ENCODE results near the gene FKBP15.
"Not testable (repeated sequence)": the region's sequence is repeated elsewhere in the genome, so short reads cannot be mapped to it uniquely, and the experiment has no call there.

The FKBP15 gene

DNA sequence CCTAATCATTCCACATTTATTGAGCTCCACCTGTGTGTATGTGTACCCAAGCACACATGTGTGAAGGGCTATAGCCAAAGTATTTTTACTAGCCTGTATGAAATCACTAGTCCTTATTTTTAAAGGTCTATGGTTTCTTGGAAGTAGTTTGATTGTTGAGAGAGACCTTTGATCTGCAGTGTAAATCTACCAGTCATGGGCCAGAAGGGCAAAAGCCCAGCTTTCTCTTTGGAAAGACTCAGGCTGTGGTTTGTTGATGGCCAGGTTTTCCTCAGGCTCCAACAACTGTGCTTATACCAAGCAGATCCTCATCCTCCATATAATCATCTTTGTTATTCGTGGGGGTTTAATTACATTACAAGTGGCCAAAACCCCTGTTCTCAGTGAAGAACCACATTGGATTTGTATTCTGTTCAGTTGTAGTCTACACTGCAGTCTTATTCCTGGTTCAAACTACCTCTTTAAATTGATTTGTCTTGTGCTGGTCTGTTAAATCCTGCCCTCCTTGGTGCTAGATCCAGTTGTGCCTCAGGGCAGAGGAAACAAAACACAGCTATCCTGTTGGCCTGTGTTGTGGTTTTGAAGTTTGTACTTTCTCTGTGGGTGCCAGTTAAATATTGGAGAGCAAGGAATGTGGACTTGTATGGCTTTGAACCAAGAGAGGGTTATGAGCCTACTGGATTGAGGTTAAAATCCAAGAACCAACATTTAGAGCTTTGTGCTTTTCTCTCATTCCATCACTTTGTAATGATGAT, 41.0 kb upstream of the FKBP15 start:
- H3K4me3 ChIP-seq (ENCODE audit: low read depth, low read length), result no peak overlapping the region
- TF ChIP-seq, protein P1, sequence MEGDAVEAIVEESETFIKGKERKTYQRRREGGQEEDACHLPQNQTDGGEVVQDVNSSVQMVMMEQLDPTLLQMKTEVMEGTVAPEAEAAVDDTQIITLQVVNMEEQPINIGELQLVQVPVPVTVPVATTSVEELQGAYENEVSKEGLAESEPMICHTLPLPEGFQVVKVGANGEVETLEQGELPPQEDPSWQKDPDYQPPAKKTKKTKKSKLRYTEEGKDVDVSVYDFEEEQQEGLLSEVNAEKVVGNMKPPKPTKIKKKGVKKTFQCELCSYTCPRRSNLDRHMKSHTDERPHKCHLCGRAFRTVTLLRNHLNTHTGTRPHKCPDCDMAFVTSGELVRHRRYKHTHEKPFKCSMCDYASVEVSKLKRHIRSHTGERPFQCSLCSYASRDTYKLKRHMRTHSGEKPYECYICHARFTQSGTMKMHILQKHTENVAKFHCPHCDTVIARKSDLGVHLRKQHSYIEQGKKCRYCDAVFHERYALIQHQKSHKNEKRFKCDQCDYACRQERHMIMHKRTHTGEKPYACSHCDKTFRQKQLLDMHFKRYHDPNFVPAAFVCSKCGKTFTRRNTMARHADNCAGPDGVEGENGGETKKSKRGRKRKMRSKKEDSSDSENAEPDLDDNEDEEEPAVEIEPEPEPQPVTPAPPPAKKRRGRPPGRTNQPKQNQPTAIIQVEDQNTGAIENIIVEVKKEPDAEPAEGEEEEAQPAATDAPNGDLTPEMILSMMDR (IDR thresholded peaks at IDR 0.05; ENCODE audit: control insufficient read depth, extremely low read depth, insufficient read depth), result no peak
- DNase-seq (ENCODE audit: low read depth), result no peak

DNA sequence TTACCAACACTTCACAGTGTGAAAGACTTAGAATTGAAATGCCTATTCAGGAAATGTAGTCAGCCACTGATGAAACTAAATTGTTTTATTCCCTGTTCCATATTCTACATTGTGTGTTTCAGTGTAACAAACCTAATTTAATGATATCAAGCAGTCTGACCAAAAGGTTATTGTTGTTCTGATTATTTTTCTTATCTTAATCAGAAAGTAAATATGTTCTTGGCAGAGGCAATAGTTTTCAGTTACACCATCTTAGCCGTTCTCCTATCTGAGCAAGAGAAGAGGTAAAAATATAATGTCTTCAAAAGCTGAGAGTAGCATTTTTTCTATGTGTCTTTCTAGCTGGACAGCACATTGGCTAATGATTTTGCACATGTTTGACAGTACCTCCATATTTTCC, 37.2 kb upstream of the FKBP15 start:
- peak; percentile 62 for DNase-seq (ENCODE audit: low read depth)
- H3K4me3 ChIP-seq (ENCODE audit: low read depth, low read length), result no peak overlapping the region
- TF ChIP-seq, protein P1 (IDR thresholded peaks at IDR 0.05; ENCODE audit: control insufficient read depth, extremely low read depth, insufficient read depth), result no peak

DNA sequence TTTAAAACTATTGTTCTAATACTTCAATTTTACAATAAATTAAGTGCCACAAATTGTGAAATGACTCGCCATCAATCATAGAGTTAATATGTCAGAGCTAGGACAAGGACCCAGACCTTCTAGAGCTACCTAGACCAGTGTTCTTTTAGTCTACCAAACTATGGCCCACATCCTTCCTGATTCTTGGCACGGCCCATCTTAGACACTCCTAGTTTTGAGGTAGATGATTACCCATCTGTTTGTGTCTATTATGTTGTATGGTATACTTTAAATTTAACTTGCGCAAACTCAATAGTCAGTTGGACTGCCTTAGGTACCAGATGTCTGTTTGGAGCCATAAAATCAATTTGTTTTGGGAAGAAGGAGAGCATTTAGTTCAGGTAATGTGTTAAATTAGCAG, 36.8 kb upstream of the FKBP15 start:
- no peak overlapping the region for H3K4me3 ChIP-seq (ENCODE audit: low read depth, low read length)
- TF ChIP-seq, protein P1 (IDR thresholded peaks at IDR 0.05; ENCODE audit: control insufficient read depth, extremely low read depth, insufficient read depth), result no peak
- DNase-seq (ENCODE audit: low read depth), result no peak

DNA sequence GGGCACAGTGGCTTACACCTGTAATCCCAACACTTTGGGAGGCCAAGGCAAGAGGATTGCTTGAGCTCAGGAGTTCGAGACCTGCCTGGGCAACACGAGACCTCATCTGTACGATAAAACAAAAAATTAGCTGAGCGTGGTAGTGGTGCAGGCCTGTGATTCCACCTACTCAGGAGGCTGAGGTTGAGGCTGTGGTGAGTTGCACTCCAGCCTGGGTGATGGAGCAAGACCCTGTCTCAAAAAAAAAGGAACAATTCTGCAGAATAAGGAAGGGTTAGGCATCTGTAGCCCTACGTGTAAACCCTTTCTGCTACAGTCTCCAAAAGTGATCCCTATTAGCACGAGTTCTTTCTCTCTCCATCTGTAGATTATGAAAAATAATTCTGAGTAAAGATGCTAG, 34.4 kb upstream of the FKBP15 start:
- H3K4me3 ChIP-seq (ENCODE audit: low read depth, low read length), result no peak overlapping the region
- TF ChIP-seq, protein P1 (IDR thresholded peaks at IDR 0.05; ENCODE audit: control insufficient read depth, extremely low read depth, insufficient read depth), result no peak
- DNase-seq (ENCODE audit: low read depth), result no peak

DNA sequence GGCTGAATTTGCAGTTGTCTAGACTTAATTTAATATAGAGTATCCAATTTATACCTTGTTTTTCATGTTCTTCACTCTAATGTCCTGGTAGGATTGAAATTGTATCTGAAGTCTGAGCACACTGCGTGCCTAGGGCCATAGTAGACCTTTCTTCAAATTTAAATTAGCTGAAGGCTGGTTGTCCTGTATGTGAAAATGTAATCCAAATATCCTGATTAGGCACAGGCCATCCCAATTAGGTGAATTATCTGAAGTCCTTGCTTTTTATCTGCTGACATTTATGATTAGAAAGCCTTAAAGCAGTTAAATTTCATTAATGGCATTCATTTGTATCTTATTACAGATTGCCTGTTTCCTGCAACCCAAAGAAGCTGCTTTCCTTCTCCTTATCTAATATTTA, 33.9 kb upstream of the FKBP15 start:
- no peak overlapping the region for H3K4me3 ChIP-seq (ENCODE audit: low read depth, low read length)
- TF ChIP-seq, protein P1 (IDR thresholded peaks at IDR 0.05; ENCODE audit: control insufficient read depth, extremely low read depth, insufficient read depth), result no peak
- DNase-seq (ENCODE audit: low read depth), result no peak

DNA sequence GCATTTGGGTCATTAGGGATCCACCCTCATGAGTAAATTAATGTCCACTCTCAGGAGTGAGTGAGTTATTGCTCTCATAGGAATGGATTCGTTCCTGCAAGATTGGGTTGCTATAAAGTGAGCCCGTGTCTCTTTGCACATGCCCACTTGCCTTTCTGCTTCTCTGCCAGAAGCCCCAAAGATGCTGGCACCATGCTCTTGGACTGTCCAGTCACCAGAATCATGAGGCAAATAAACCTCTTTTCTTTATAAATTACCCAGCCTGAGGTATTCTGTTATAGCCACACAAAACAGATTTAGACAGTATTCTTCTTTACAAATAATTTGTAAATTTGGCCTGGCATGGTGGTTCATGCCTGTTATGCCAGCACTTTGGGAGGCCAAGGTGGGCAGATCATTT, 29.7 kb upstream of the FKBP15 start:
- TF ChIP-seq, protein P1 (IDR thresholded peaks at IDR 0.05; ENCODE audit: control insufficient read depth, extremely low read depth, insufficient read depth), result no peak
- no peak for DNase-seq (ENCODE audit: low read depth)
- H3K4me3 ChIP-seq (ENCODE audit: low read depth, low read length), result no peak overlapping the region

DNA sequence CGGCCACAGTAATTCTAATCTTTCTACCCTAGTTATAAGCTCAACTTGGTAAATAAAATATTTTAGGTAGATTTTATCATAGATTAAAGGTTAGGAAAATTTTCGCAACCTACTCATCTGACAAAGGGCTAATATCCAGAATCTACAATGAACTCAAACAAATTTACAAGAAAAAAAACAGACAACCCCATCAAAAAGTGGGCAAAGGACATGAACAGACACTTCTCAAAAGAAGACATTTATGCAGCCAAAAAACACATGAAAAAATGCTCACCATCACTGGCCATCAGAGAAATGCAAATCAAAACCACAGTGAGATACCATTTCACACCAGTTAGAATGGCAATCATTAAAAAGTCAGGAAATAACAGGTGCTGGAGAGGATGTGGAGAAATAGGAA, 28.6 kb upstream of the FKBP15 start:
- not testable (repeated sequence) for H3K4me3 ChIP-seq (ENCODE audit: low read depth, low read length); DNase-seq (ENCODE audit: low read depth)
